ENCODE data around the gene GALNS. TPM values are rescaled to one million over a fixed set of nuclear protein-coding genes. Genes with fewer than 3 reads are reported as not detected.
A peak's percentile ranks its signal among the peaks of the same experiment; 100 is the strongest.

The GALNS gene
- total RNA-seq, 2 experiments from 2014 or later: 29.4 to 35.7 TPM

GRCh38 chr16:88817785-88818574 lies 38.8 kb downstream of the GALNS start:
- CTCF ChIA-PET: interaction anchor here (1.1 kb wide), 2 partner anchors 8 to 245 kb away, joined by 3 read pairs; no protein-coding TSS in a partner anchor
- Mint-ChIP-seq H3K4me3 (no peak overlapping the region), H3K36me3 (ENCODE audit: low read depth) (no peaks in the 10 kb centered on the region), H3K4me1 (no peaks in the 10 kb centered on the region), H3K9me3 (no peaks in the 10 kb centered on the region), H3K27me3 (no peaks in the 10 kb centered on the region), H3K27ac (no peak overlapping the region)
- POLR2A ChIA-PET: no interaction called here
- no peak for DNase-seq

- no peak overlapping the region for H3K4me3 Mint-ChIP-seq
- ChIA-PET POLR2A (no interaction called here), CTCF (interaction anchor here (0.6 to 1.1 kb wide), 4 partner anchors 10 to 350 kb away, joined by 3 to 4 read pairs (median 3); no protein-coding TSS in a partner anchor)
- no peak for DNase-seq
- H3K4me1 Mint-ChIP-seq: peaks cover 6% of the 10 kb centered on the region
- H3K36me3 Mint-ChIP-seq (ENCODE audit: low read depth): no peaks in the 10 kb centered on the region
- H3K9me3 Mint-ChIP-seq: no peaks in the 10 kb centered on the region
- no peaks in the 10 kb centered on the region for H3K27me3 Mint-ChIP-seq
- no peak overlapping the region for H3K27ac Mint-ChIP-seq
Measured at GRCh38 chr16:88816736-88817535, 39.8 kb downstream of the GALNS start.

DNA sequence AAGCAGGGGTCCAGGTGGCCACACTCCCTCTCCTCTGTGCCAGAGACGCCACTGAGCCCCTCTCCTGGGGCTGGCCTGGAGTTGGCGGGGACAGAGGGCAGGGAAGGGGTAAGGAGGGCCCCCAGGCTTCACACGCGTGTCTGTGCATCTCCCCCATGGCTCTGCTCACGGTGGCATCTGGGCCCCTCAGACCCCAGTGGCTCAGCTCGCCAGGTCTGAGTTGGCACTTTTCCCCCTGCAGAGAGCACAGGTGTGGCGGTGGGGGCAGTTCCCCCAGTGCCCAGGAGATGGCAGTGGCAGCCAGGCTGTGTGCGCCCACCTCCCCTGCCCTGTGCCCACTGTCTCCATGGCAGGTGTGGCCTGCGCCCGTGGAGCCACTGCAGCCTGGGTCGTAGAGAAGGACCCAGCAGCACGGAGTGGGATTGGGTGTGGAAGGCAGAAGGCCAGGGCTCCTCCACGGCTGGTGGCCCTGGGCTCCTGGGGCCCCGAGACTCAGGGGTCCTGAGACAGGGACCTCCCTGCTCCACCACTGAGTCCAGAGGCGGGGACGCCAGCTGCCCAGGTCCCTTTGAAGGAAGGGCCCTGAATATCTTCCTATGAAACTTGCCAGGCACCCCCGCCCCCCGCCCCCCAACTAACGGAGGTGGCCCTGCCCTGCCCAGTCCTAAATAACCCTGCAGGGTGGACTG lies 40.7 kb downstream of the GALNS start:
- H3K4me1 Mint-ChIP-seq: peaks cover 7% of the 10 kb centered on the region
- DNase-seq: peak; percentile 64
- H3K27me3 Mint-ChIP-seq: no peaks in the 10 kb centered on the region
- H3K36me3 Mint-ChIP-seq (ENCODE audit: low read depth): no peaks in the 10 kb centered on the region
- ChIA-PET CTCF (interaction anchor here (0.6 to 1.7 kb wide), 5 partner anchors 10 to 351 kb away, joined by 3 to 6 read pairs (median 4); partner anchors contain the start of genes GALNS and TRAPPC2L), POLR2A (no interaction called here)
- H3K9me3 Mint-ChIP-seq: no peaks in the 10 kb centered on the region
- no peak overlapping the region for H3K4me3 Mint-ChIP-seq
- peak overlapping the region; percentile 31 for H3K27ac Mint-ChIP-seq

DNA sequence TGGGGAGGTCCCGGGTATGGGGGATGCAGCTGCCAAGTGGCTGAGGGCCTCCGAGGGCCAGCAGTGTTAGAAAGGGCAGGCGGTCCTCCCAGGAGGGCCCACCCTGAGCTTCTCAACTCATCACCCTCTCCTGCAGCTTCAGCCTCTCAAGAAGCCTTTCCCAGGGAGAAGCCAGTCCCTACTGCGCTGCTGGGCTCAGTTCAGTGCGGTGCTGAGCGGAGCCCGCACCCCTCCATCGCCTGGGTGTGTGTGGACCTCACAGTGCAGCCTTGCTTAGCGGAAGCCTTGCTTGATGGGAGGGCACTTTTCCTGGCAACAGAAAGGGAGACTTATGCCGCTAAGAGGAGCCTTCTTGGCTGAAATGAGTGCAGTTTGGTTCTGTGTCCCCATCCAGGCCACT lies 41.5 kb downstream of the GALNS start:
- Mint-ChIP-seq H3K36me3 (ENCODE audit: low read depth) (peaks cover under 1% of the 10 kb centered on the region), H3K9me3 (no peaks in the 10 kb centered on the region), H3K4me3 (no peak overlapping the region), H3K4me1 (peaks cover 9% of the 10 kb centered on the region), H3K27ac (no peak overlapping the region), H3K27me3 (no peaks in the 10 kb centered on the region)
- ChIA-PET POLR2A (no interaction called here), CTCF (interaction anchor here (0.9 to 1.7 kb wide), 3 partner anchors 42 to 352 kb away, joined by 3 to 6 read pairs (median 5); partner anchors contain the start of genes ACSF3, GALNS and TRAPPC2L)
- no peak for DNase-seq

- Mint-ChIP-seq H3K4me1 (peaks cover 14% of the 10 kb centered on the region), H3K27ac (no peak overlapping the region), H3K4me3 (no peak overlapping the region), H3K36me3 (ENCODE audit: low read depth) (peaks cover 6% of the 10 kb centered on the region), H3K9me3 (no peaks in the 10 kb centered on the region), H3K27me3 (no peaks in the 10 kb centered on the region)
- CTCF ChIA-PET: interaction anchor here (0.9 to 2.6 kb wide), 2 partner anchors 77 to 280 kb away, joined by 3 to 11 read pairs; partner anchors contain the start of gene ACSF3
- no peak for DNase-seq
- POLR2A ChIA-PET: no interaction called here
Measured at GRCh38 chr16:88814144-88814502, 42.6 kb downstream of the GALNS start.

DNA sequence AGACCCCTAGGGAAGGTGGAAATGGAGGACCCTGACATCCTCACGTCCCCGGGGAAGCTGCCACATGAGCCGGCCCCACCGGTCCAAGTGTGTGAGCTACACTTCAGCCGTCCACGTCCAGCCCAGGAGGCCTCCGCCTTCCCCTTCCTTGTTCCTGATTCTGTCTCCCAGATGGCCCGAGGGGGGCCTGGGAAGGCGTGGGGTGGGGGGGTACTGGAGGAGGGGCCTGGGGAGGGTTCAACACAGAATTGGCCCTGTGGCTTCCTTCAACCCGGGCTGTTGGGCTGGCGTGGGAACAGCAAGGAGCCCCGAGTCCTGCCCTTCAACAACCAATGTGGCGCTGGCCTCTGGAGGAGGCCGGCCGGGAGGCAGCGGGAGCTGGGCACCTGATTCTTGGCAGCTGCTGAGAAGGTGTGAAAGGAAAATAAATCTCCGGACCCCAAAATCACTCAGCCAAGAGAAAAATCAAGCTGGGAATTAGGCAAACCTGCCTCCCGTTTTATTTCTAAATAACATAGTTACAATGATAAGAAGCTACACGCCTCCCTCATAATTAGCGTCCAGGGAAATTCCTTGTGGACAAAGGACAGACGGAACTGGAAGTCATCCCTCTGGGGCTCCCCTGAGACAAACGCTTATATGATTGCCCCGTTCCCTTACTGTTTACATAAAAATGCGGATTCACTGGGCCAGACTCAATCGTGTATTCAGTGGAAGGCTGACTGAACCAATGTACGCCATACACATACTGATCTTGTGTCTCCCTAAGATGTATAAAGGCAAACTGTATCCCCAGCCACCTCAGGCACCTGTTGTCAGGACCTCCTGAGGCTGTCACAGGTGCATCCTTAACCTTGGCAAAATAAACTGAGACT lies 43.2 kb downstream of the GALNS start:
- Mint-ChIP-seq H3K36me3 (ENCODE audit: low read depth) (peaks cover 11% of the 10 kb centered on the region), H3K9me3 (no peaks in the 10 kb centered on the region), H3K27ac (peak overlapping the region; percentile 13), H3K4me1 (peaks cover 15% of the 10 kb centered on the region), H3K4me3 (peak overlapping the region; percentile 31), H3K27me3 (no peaks in the 10 kb centered on the region)
- ChIA-PET CTCF (interaction anchor here (0.8 to 2.6 kb wide), 6 partner anchors 32 to 403 kb away, joined by 3 to 11 read pairs (median 4); no protein-coding TSS in a partner anchor), POLR2A (no interaction called here)
- DNase-seq: no peak

GRCh38 chr16:88812513-88813268 lies 44.1 kb downstream of the GALNS start:
- Mint-ChIP-seq H3K27ac (peak overlapping the region; percentile 90), H3K27me3 (no peaks in the 10 kb centered on the region), H3K36me3 (ENCODE audit: low read depth) (peaks cover 14% of the 10 kb centered on the region), H3K4me3 (peak overlapping the region; percentile 82), H3K4me1 (peaks cover 20% of the 10 kb centered on the region), H3K9me3 (no peaks in the 10 kb centered on the region)
- ChIA-PET POLR2A (interaction anchor here (0.7 kb wide), 1 partner anchor 31 kb away, joined by 5 read pairs; no protein-coding TSS in a partner anchor), CTCF (interaction anchor here (0.8 to 2.6 kb wide), 10 partner anchors 9 to 404 kb away, joined by 3 to 11 read pairs (median 4); partner anchors contain the start of gene CDT1)
- no peak for DNase-seq

DNA sequence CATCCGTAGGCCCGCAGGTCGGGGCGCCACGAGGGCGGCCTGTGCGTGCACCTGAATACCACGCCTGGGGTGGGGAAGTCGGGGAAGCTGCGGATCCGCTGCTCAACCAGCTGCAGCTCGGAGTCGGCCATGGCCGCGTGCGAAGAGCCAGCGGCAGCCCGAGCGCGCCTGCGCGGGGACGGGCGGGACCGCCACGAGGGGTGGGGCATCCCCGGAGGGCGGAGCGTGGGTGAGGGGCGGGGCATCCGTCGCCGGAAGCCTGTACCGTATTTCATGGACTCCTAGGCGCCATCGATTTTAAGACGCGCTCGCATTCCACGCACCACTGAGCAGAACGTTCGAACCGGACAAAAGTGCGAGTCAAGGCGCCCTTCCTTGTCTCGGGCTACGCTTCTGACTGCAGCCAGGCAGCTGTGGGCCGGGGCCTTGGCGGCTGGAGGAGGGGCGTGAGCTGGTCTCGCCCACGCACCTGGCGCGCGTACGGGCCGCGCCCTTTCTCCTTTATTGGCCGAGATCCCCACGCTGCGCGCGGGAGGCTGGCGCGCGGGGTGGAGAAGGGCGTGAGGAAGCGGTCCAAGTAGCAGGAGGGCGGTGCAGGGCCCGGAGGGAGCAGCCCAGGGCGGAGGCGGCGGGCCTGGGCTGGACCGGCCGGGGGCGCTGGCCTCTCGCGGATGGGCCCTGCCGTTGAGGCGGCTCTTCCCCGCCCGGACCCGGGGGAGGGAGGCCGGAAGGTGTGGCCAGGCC lies 44.8 kb downstream of the GALNS start, which contains the start of gene APRT:
APRT (minus strand) TSS at position 160 of the 744 bp plus-strand sequence; CDS start at position 131, 29 bp downstream.
- peaks cover 23% of the 10 kb centered on the region for H3K4me1 Mint-ChIP-seq
- POLR2A ChIA-PET: interaction anchor here (0.5 kb wide), 1 partner anchor 1290 kb away, joined by 3 read pairs; no protein-coding TSS in a partner anchor
- CTCF ChIA-PET: interaction anchor here (1.0 to 2.6 kb wide), 9 partner anchors 9 to 355 kb away, joined by 3 to 11 read pairs (median 4); partner anchors contain the start of gene CDT1
- DNase-seq: peak; percentile 96
- peaks cover 14% of the 10 kb centered on the region for H3K36me3 Mint-ChIP-seq (ENCODE audit: low read depth)
- no peaks in the 10 kb centered on the region for H3K27me3 Mint-ChIP-seq
- no peaks in the 10 kb centered on the region for H3K9me3 Mint-ChIP-seq
- peak within 1 kb of the TSS; percentile 85 for H3K4me3 Mint-ChIP-seq
- peak within 1 kb of the TSS; percentile 98 for H3K27ac Mint-ChIP-seq

DNA sequence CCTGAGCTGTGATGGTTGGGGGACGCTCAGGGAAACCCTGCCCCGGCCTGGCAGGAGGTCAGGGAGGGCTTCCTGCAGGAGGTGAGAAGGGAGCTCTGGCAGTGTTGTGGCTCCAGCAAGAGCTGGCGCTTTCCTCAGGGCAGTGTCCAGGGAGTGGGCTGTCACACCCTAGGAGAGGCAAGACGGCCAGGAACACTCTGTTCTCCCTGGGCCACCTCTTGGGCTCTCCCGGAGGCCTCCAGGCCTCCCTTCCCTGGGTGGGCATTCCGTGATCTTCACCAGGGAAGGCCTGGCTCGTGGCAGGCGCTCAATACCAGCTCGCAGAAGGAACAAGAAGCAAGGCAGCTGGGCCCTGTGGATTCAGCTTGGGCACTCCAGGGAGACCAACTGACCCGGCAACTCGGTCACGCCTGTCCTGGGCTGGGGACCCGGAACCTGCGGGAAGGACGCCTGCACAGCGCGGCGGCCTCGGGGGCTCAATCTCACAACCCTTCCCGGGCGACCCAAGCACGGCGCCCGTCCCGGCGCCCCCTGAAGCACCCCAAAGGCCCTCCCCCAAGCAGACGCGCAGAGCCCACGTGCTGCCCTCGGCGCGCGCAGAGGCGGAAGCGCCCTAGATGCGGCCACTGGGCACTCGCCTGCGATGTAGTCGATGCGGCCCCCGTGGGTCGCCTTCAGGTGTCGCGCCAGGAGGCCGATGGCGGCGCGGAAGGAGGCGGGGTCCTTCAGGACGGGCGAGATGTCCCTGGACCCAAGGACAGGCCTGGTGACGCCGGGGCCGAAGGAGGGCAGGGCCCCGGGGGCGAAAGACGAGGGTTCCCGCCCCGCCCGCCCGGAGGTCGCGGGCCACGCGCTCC lies 45.6 kb downstream of the GALNS start:
- Mint-ChIP-seq H3K36me3 (ENCODE audit: low read depth) (peaks cover 16% of the 10 kb centered on the region), H3K4me1 (peaks cover 27% of the 10 kb centered on the region), H3K27me3 (no peaks in the 10 kb centered on the region), H3K9me3 (no peaks in the 10 kb centered on the region), H3K27ac (peak overlapping the region; percentile 98), H3K4me3 (peak overlapping the region; percentile 85)
- CTCF ChIA-PET: interaction anchor here (0.6 to 2.6 kb wide), 10 partner anchors 8 to 356 kb away, joined by 3 to 11 read pairs (median 4); partner anchors contain the start of gene CDT1
- POLR2A ChIA-PET: interaction anchor here (1.5 kb wide), 1 partner anchor 107 kb away, joined by 4 read pairs; no protein-coding TSS in a partner anchor
- DNase-seq: peak; percentile 70

All from activated CD4-positive, alpha-beta T cell treated with anti-CD3 and anti-CD28 coated beads, Interleukin-2, amount 10 ng/mL, durations not matched to agents 7 days and 5 days (primary cell).